Kidney epithelial cell (primary cell): ENCODE results near the gene CFAP54. TPM values are rescaled to one million over a fixed set of nuclear protein-coding genes. Genes with fewer than 3 reads are reported as not detected.
"Not testable (repeated sequence)": the region's sequence is repeated elsewhere in the genome, so short reads cannot be mapped to it uniquely, and the experiment has no call there.

Experiments used
- DNase-seq: peaks from one replicate; pipeline ENCODE4 v3.0.0-alpha.2; 2010; ENCODE audit warnings: low read depth
- H3K27me3 ChIP-seq: 2 replicates; pipeline ENCODE4 v1.6.0; 2011; ENCODE audit warnings: low read length; ENCODE audit not compliant: control insufficient read depth, insufficient read depth
- H3K36me3 ChIP-seq: 2 replicates; pipeline ENCODE4 v1.5.1; 2011; ENCODE audit warnings: low read length; ENCODE audit not compliant: control insufficient read depth, insufficient read depth
- H3K4me3 ChIP-seq: 2 replicates; pipeline ENCODE4 v1.5.1; 2011; ENCODE audit warnings: low read depth, mild to moderate bottlenecking, control low read depth, low read length
- total RNA-seq: library from RNA; depleted of rRNA; stranded (reverse); fragments of >200 nt; gene quantifications from 2 replicates; pipeline ENCODE4 v1.2.3, GENCODE V29; 2015
- TF ChIP-seq, protein P1 (sequence below): IDR thresholded peaks from 2 replicates; pipeline ENCODE4 v1.5.1; 2011; ENCODE audit warnings: mild to moderate bottlenecking, moderate library complexity, low read length, control low read depth, inconsistent platforms; ENCODE audit not compliant: insufficient read depth, poor library complexity, severe bottlenecking

Gene CFAP54
- total RNA-seq, 1 donor from 2014 or later = 0.79 TPM

DNA sequence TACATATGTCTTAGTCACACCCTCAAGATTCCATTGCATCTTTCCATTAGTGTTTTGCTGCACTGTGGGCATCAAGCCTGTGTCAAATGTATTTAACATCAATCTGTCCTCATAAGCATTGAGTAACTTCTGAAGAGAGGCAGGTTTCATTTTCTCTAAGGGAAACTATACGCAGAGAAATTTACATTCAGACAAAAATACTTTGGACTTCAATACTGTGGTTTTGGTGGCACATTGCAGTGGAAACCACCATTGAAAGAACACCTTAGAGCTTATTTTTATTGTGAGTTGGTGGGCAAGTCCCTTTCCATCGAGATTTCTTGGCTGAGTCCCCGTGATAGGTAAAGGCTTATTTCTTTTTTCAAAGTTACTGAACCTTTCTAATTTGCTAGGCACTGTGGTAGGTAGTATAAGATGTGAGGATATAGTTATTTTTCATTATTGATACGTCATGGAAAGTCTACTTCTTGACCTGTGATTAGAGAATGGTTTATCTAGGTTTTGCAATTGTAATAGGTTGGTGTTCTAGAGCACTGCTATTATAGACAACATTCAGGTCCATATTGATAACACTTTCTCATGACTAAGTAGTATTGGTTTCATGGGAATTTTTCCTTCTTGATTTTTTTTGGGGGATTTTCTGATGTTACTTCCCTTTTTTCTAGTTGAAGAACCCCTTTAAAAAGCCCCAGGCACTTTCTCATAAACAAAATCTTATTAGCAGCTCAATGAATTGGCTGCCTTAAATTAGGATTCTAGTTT lies 81.9 kb downstream of the CFAP54 start:
- no peak overlapping the region for H3K4me3 ChIP-seq
- TF ChIP-seq, protein P1, sequence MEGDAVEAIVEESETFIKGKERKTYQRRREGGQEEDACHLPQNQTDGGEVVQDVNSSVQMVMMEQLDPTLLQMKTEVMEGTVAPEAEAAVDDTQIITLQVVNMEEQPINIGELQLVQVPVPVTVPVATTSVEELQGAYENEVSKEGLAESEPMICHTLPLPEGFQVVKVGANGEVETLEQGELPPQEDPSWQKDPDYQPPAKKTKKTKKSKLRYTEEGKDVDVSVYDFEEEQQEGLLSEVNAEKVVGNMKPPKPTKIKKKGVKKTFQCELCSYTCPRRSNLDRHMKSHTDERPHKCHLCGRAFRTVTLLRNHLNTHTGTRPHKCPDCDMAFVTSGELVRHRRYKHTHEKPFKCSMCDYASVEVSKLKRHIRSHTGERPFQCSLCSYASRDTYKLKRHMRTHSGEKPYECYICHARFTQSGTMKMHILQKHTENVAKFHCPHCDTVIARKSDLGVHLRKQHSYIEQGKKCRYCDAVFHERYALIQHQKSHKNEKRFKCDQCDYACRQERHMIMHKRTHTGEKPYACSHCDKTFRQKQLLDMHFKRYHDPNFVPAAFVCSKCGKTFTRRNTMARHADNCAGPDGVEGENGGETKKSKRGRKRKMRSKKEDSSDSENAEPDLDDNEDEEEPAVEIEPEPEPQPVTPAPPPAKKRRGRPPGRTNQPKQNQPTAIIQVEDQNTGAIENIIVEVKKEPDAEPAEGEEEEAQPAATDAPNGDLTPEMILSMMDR = no peak
- DNase-seq = no peak

GRCh38 chr12:96578526-96579125 lies 89.2 kb downstream of the CFAP54 start:
- TF ChIP-seq, protein P1 = peak; percentile 55
- peak; percentile 12 for DNase-seq
- H3K36me3 ChIP-seq = no peaks in the 10 kb centered on the region
- H3K27me3 ChIP-seq = no peaks in the 10 kb centered on the region
- no peak overlapping the region for H3K4me3 ChIP-seq

More for the DNA sequence above, 81.9 kb downstream of the CFAP54 start:
- H3K36me3 ChIP-seq = no peaks in the 10 kb centered on the region
- no peaks in the 10 kb centered on the region for H3K27me3 ChIP-seq

- Histone ChIP-seq H3K36me3 (no peaks in the 10 kb centered on the region), H3K4me3 (no peak overlapping the region), H3K27me3 (no peaks in the 10 kb centered on the region)
- TF ChIP-seq, protein P1 = no peak
- no peak for DNase-seq
Measured at GRCh38 chr12:96585977-96586376, 96.6 kb downstream of the CFAP54 start.

DNA sequence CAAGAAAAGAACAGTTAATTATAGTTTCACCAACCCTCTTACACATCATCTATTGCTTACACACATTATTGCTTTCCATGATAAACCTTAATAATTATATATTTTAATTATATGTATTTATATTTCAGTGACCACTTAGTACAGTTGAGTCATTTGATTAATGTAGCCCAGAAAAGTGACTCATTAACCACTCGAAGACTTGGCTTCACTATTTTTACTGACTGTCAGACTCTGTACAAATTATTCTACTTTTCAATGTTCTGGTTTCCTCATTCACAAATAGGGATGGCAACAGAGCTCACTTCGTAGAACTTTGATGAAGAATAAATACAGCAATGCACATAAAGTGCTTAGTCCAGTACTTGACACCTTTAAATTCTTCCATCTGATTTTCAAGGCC lies 98.3 kb downstream of the CFAP54 start:
- Histone ChIP-seq H3K36me3 (no peaks in the 10 kb centered on the region), H3K4me3 (no peak overlapping the region)
- no peak for DNase-seq

GRCh38 chr12:96590970-96591369 lies 101.6 kb downstream of the CFAP54 start:
- Histone ChIP-seq H3K27me3 (no peaks in the 10 kb centered on the region), H3K36me3 (no peaks in the 10 kb centered on the region), H3K4me3 (no peak overlapping the region)
- TF ChIP-seq, protein P1 = no peak
- DNase-seq = no peak

More for the DNA sequence above, 98.3 kb downstream of the CFAP54 start:
- no peaks in the 10 kb centered on the region for H3K27me3 ChIP-seq
- TF ChIP-seq, protein P1 = no peak

DNA sequence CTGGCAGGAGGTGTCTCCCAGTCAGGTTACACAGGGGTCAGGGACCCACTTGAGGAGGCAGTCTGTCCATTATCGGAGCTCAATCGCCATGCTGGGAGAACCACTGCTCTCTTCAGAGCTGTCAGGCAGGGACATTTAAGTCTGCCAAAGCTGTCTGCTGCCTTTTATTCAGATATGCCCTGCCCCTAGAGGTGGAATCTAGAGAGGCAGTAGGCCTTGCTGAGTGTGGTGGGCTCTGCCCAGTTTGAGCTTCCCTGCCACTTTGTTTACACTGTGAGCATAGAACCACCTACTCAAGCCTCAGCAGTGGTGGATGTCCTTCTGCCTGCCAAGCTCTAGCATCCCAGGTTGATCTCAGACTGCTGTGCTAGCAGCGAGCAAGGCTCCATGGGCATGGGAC lies 115.0 kb downstream of the CFAP54 start:
- H3K27me3 ChIP-seq, H3K36me3 ChIP-seq, H3K4me3 ChIP-seq, DNase-seq: not testable (repeated sequence)
